Measurements from ENCODE around the gene KIF11.
A peak's percentile ranks its signal among the peaks of the same experiment; 100 is the strongest.

KIF11 gene

DNA sequence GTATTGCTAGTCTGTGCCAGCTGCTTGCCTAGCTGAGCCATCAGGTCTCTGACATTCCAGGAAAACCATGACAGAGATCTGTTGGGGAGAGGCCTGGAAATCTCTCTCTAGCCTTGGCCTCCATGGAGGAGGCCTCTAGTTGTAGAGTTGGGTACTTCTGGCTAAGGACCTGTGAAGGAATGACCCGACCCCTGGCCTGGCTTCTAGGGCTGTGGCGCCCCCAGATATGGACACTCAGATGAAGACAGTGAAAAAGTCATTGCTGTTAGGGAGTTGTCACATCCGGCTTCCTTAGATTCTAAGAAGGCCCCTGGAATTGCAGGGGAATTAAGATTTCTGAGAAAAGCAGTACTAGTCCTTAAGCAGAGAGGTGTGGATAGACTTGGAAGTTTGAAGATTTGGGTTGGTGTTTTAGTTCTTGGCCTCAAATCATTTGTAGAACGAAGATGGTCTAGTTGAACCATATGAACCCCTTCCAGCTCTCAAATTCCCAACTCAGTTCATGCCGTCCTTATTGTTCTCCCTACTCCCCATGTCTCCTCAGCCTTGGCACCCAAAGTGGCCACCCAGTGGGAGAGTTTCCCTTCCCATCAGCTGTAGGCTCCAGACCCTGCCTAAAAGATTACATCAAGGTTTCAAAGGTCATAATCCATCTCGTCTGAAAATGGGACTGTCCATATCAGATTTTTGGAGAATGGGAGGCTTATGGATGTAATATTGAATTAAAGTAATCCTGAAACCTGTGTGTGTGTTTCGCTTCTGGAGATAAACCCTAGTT, 103.9 kb downstream of the KIF11 start:
- no peak overlapping the region for H3K4ac ChIP-seq (ENCODE audit: low read depth, low read length)

DNA sequence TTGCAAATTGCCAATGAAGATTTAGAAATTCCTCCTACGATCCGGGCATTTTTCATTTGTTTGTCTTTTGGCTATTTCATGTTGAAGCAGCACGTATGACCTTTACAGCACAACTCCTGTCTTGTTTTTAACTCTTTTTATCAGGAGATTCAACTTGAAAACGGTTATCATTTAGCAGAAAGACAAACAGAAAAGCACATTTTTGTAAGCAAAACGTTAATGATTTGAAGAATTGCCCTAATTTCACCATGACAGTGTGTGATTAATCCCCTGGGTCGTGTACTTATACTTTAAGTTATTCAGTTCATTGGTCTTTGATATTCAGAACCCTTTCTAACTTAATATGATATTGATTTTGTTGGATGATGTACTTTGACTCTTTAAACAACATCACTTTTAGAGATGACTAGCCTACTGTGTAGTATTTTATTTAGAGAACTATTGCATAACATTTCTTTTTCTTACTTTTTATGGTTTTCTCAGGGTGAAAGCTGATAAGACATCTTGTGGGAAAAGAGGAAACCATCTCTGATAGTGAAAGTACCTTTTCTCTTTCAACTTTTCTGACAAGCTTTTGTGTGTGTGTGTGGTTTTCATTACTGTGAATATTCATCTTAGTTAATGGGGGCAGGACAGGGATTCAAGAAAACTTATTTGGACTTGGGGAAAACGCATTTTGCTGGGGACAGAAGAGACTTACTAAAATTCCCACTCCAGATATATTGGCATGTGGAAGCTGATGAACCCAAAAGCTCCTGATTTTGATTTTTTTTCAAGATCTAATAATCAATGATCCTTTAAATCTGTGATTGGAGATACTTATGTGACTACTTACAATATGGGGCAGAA, 105.0 kb downstream of the KIF11 start:
- Histone ChIP-seq H3K27ac (ENCODE audit: low read depth, low read length) (no peak overlapping the region), H2BK5ac (ENCODE audit: low read depth, low read length, poor library complexity) (no peak overlapping the region), H3K79me1 (ENCODE audit: low read length) (no peaks in the 10 kb centered on the region), H3K4me3 (ENCODE audit: low read depth, low read length) (no peak overlapping the region), H3K27me3 (ENCODE audit: insufficient read depth, low read length) (peaks cover 36% of the 10 kb centered on the region), H3K79me2 (ENCODE audit: control insufficient read depth, insufficient read depth, low read length, poor library complexity) (no peaks in the 10 kb centered on the region), H2AFZ (ENCODE audit: insufficient read depth, low read length, poor library complexity) (no peak overlapping the region), H2BK120ac (ENCODE audit: insufficient read depth, low read length, poor library complexity) (no peak overlapping the region), H4K12ac (ENCODE audit: low read depth, low read length) (no peak overlapping the region), H3K4ac (ENCODE audit: low read depth, low read length) (no peak overlapping the region), H3K9me3 (ENCODE audit: insufficient read depth, low read depth, low read length) (no peaks in the 10 kb centered on the region), H4K91ac (ENCODE audit: low read depth, low read length) (no peak overlapping the region), H3K4me1 (ENCODE audit: control insufficient read depth in 1 of 2, insufficient read depth in 2 of 2, low read length in 2 of 2) (peaks cover 4 to 7% of the 10 kb centered on the region in 2 experiments), H4K8ac (ENCODE audit: low read depth, low read length) (no peak overlapping the region), H2BK12ac (ENCODE audit: low read length) (no peak overlapping the region), H3K4me2 (ENCODE audit: low read length) (no peak overlapping the region), H3K18ac (ENCODE audit: low read length) (no peak overlapping the region), H3K23ac (ENCODE audit: low read length) (no peak overlapping the region), H3K14ac (ENCODE audit: low read length) (no peak overlapping the region), H3K36me3 (ENCODE audit: control insufficient read depth in 1 of 2, insufficient read depth in 2 of 2, low read length in 2 of 2) (no peaks in the 10 kb centered on the region), H3K9ac (ENCODE audit: low read length) (no peak overlapping the region), H2AK5ac (ENCODE audit: low read length) (no peak overlapping the region)
- no peak for DNase-seq
- WGBS (ENCODE audit: extremely low coverage, insufficient coverage, insufficient read length), result no CpG with 5 or more reads among the region's 7 CpGs

More for the DNA sequence above, 103.9 kb downstream of the KIF11 start:
- no peak overlapping the region for H3K18ac ChIP-seq (ENCODE audit: low read length)
- no peak overlapping the region for H3K27ac ChIP-seq (ENCODE audit: low read depth, low read length)
- no peaks in the 10 kb centered on the region for H3K79me1 ChIP-seq (ENCODE audit: low read length)
- WGBS (ENCODE audit: extremely low coverage, insufficient coverage, insufficient read length), result no CpG with 5 or more reads among the region's 7 CpGs
- peaks cover 43% of the 10 kb centered on the region for H3K27me3 ChIP-seq (ENCODE audit: insufficient read depth, low read length)
- no peak overlapping the region for H3K14ac ChIP-seq (ENCODE audit: low read length)
- H3K4me1 ChIP-seq (ENCODE audit: control insufficient read depth in 1 of 2, insufficient read depth in 2 of 2, low read length in 2 of 2), result peaks cover 4 to 12% of the 10 kb centered on the region in 2 experiments
- peaks cover 3% of the 10 kb centered on the region for H3K9me3 ChIP-seq (ENCODE audit: insufficient read depth, low read depth, low read length)
- no peak overlapping the region for H2AK5ac ChIP-seq (ENCODE audit: low read length)
- H3K36me3 ChIP-seq (ENCODE audit: control insufficient read depth in 1 of 2, insufficient read depth in 2 of 2, low read length in 2 of 2), result no peaks in the 10 kb centered on the region
- H3K23ac ChIP-seq (ENCODE audit: low read length), result no peak overlapping the region
- DNase-seq, result no peak
- H2BK120ac ChIP-seq (ENCODE audit: insufficient read depth, low read length, poor library complexity), result no peak overlapping the region
- no peak overlapping the region for H4K12ac ChIP-seq (ENCODE audit: low read depth, low read length)
- H2BK5ac ChIP-seq (ENCODE audit: low read depth, low read length, poor library complexity), result no peak overlapping the region
- no peak overlapping the region for H3K9ac ChIP-seq (ENCODE audit: low read length)
- H4K8ac ChIP-seq (ENCODE audit: low read depth, low read length), result no peak overlapping the region
- no peak overlapping the region for H4K91ac ChIP-seq (ENCODE audit: low read depth, low read length)
- H2BK12ac ChIP-seq (ENCODE audit: low read length), result no peak overlapping the region
- H3K79me2 ChIP-seq (ENCODE audit: control insufficient read depth, insufficient read depth, low read length, poor library complexity), result no peaks in the 10 kb centered on the region
- no peak overlapping the region for H3K4me2 ChIP-seq (ENCODE audit: low read length)
- no peak overlapping the region for H3K4me3 ChIP-seq (ENCODE audit: low read depth, low read length)
- H2AFZ ChIP-seq (ENCODE audit: insufficient read depth, low read length, poor library complexity), result no peak overlapping the region

DNA sequence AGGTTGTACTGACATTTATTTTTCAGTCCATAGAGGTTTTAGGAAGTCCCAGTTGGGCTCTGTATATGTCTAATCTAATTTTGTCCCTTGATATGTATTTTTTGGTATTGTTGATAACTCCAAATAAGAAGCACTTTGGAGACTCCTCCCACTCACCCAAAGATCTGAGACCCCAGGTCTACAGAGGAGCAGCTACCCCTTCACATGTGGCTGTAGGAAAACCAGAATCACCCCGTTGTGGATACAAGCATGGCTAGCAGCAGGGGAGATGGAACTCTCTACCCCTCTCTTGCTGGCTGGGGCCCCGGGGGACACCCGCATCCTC, 106.2 kb downstream of the KIF11 start:
- H3K14ac ChIP-seq (ENCODE audit: low read length), result no peak overlapping the region
- H3K9me3 ChIP-seq (ENCODE audit: insufficient read depth, low read depth, low read length), result no peaks in the 10 kb centered on the region
- peak overlapping the region; percentile 35 for H4K12ac ChIP-seq (ENCODE audit: low read depth, low read length)
- H3K27me3 ChIP-seq (ENCODE audit: insufficient read depth, low read length), result peaks cover 36% of the 10 kb centered on the region
- H3K79me2 ChIP-seq (ENCODE audit: control insufficient read depth, insufficient read depth, low read length, poor library complexity), result no peaks in the 10 kb centered on the region
- H3K4ac ChIP-seq (ENCODE audit: low read depth, low read length), result no peak overlapping the region
- H3K18ac ChIP-seq (ENCODE audit: low read length), result no peak overlapping the region
- H3K27ac ChIP-seq (ENCODE audit: low read depth, low read length), result no peak overlapping the region
- no peak overlapping the region for H3K9ac ChIP-seq (ENCODE audit: low read length)
- H4K8ac ChIP-seq (ENCODE audit: low read depth, low read length), result peak overlapping the region; percentile 3
- peaks cover 4 to 7% of the 10 kb centered on the region in 2 experiments for H3K4me1 ChIP-seq (ENCODE audit: control insufficient read depth in 1 of 2, insufficient read depth in 2 of 2, low read length in 2 of 2)
- no peak overlapping the region for H2AFZ ChIP-seq (ENCODE audit: insufficient read depth, low read length, poor library complexity)
- no peak overlapping the region for H2BK12ac ChIP-seq (ENCODE audit: low read length)
- no CpG with 5 or more reads among the region's 3 CpGs for WGBS (ENCODE audit: extremely low coverage, insufficient coverage, insufficient read length)
- DNase-seq, result no peak
- no peak overlapping the region for H3K23ac ChIP-seq (ENCODE audit: low read length)
- H2AK5ac ChIP-seq (ENCODE audit: low read length), result no peak overlapping the region
- H2BK120ac ChIP-seq (ENCODE audit: insufficient read depth, low read length, poor library complexity), result no peak overlapping the region
- no peak overlapping the region for H3K4me3 ChIP-seq (ENCODE audit: low read depth, low read length)
- H3K79me1 ChIP-seq (ENCODE audit: low read length), result no peaks in the 10 kb centered on the region
- no peak overlapping the region for H2BK5ac ChIP-seq (ENCODE audit: low read depth, low read length, poor library complexity)
- peak overlapping the region; percentile 66 for H3K4me2 ChIP-seq (ENCODE audit: low read length)
- H3K36me3 ChIP-seq (ENCODE audit: control insufficient read depth in 1 of 2, insufficient read depth in 2 of 2, low read length in 2 of 2), result no peaks in the 10 kb centered on the region
- no peak overlapping the region for H4K91ac ChIP-seq (ENCODE audit: low read depth, low read length)

DNA sequence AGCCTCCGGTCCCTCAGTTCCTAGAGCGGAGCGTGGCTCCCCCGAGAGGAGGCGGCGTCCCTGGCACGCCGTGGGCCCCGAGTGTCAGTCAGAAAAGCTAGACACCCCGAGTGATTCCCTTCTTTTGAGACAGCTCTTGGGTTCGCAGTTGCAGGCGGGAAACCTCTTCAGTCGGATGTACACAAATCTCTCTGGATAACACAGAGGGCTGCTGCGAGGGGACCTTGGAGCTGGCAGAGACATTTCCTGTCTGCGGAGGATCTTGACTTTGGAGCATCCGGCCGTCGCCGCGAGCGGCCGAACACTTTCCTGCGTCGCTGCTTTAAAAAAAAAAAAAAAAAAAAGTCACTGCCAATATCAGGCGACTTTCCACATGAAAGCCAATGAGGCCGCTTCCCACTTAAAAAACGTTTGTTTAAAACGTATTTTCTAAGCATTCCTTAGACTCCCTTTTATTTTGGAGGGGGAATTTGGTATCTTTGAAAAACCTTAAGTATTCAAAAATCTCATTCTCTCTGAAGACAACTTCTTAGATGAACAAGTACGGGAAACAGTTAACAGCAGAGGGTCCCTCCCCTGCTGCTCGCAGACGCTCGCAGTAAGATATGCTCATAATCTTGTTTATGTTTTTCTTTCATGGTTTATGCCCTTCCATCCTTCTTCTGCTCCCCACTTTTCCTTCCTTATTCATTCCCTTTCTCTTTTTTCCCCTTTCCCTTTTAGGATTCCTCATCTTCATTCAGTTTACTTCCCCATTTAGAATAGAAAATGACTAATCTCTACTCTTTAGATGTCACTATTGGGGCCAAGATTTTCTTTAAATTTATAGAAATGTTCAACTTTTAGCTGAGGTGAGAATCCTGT, 106.8 kb downstream of the KIF11 start:
- no peak overlapping the region for H3K18ac ChIP-seq (ENCODE audit: low read length)
- H3K79me1 ChIP-seq (ENCODE audit: low read length), result no peaks in the 10 kb centered on the region
- H3K27ac ChIP-seq (ENCODE audit: low read depth, low read length), result no peak overlapping the region
- no peak overlapping the region for H2BK5ac ChIP-seq (ENCODE audit: low read depth, low read length, poor library complexity)
- H3K4me2 ChIP-seq (ENCODE audit: low read length), result peak overlapping the region; percentile 66
- WGBS (ENCODE audit: extremely low coverage, insufficient coverage, insufficient read length), result no CpG with 5 or more reads among the region's 32 CpGs
- no peak overlapping the region for H3K23ac ChIP-seq (ENCODE audit: low read length)
- no peak overlapping the region for H2AK5ac ChIP-seq (ENCODE audit: low read length)
- H3K4ac ChIP-seq (ENCODE audit: low read depth, low read length), result no peak overlapping the region
- no peaks in the 10 kb centered on the region for H3K79me2 ChIP-seq (ENCODE audit: control insufficient read depth, insufficient read depth, low read length, poor library complexity)
- no peak overlapping the region for H3K4me3 ChIP-seq (ENCODE audit: low read depth, low read length)
- no peaks in the 10 kb centered on the region for H3K36me3 ChIP-seq (ENCODE audit: control insufficient read depth in 1 of 2, insufficient read depth in 2 of 2, low read length in 2 of 2)
- H4K91ac ChIP-seq (ENCODE audit: low read depth, low read length), result no peak overlapping the region
- H2AFZ ChIP-seq (ENCODE audit: insufficient read depth, low read length, poor library complexity), result no peak overlapping the region
- H3K14ac ChIP-seq (ENCODE audit: low read length), result no peak overlapping the region
- H3K4me1 ChIP-seq (ENCODE audit: control insufficient read depth in 1 of 2, insufficient read depth in 2 of 2, low read length in 2 of 2), result peaks cover 4 to 7% of the 10 kb centered on the region in 2 experiments
- no peak overlapping the region for H2BK12ac ChIP-seq (ENCODE audit: low read length)
- peaks cover 33% of the 10 kb centered on the region for H3K27me3 ChIP-seq (ENCODE audit: insufficient read depth, low read length)
- DNase-seq, result peak in 1 of 2 donors; percentile 17
- H3K9me3 ChIP-seq (ENCODE audit: insufficient read depth, low read depth, low read length), result no peaks in the 10 kb centered on the region
- H4K8ac ChIP-seq (ENCODE audit: low read depth, low read length), result peak overlapping the region; percentile 50
- peak overlapping the region; percentile 35 for H4K12ac ChIP-seq (ENCODE audit: low read depth, low read length)
- H2BK120ac ChIP-seq (ENCODE audit: insufficient read depth, low read length, poor library complexity), result no peak overlapping the region
- no peak overlapping the region for H3K9ac ChIP-seq (ENCODE audit: low read length)

Data from trophoblast cell (in vitro differentiated cells and primary cell).